HG03571 (cell line): Measurements from ENCODE around the gene KRR1.
"Not testable (repeated sequence)": the region's sequence is repeated elsewhere in the genome, so short reads cannot be mapped to it uniquely, and the experiment has no call there.

Experiments used
- ATAC-seq: cut with Tn5 transposase; IDR thresholded peaks from one replicate; pipeline ENCODE4 v1.9.1; 2021; ENCODE audit not compliant: unreplicated experiment

The KRR1 gene

DNA sequence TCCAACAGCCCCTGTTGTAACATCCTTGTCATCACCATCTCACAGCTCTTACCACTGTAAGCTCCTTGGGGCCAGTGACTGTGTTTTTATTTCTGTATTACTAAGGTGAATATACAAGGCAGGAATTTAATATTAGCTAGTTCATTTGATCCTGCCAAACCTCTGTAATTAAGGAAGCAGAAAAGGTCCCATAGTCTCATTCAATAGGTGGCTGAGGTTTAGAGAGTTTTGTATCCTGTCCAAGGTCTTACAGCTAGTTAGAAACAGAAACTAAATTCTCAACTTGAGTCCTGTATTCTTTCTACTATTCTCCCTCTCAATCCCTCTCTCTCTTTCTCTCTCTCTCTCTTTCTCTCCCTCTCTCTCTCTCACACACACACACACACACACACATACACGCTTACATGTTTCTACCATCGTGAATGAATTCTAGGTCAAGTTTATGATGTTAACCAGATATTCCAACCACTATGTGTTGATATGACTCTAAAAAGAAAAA lies 31.4 kb downstream of the KRR1 start:
- ATAC-seq: peak; percentile 35

GRCh38 chr12:75478116-75478794 lies 33.2 kb downstream of the KRR1 start:
- ATAC-seq: no peak

GRCh38 chr12:75477137-75477536 lies 34.3 kb downstream of the KRR1 start:
- ATAC-seq: no peak

- ATAC-seq: no peak
These were observed 35.3 kb downstream of the KRR1 start for GRCh38 chr12:75476071-75476470.

GRCh38 chr12:75474116-75474515 lies 37.3 kb downstream of the KRR1 start:
- ATAC-seq: no peak

GRCh38 chr12:75471902-75472890 lies 39.2 kb downstream of the KRR1 start:
- ATAC-seq: peak; percentile 41

DNA sequence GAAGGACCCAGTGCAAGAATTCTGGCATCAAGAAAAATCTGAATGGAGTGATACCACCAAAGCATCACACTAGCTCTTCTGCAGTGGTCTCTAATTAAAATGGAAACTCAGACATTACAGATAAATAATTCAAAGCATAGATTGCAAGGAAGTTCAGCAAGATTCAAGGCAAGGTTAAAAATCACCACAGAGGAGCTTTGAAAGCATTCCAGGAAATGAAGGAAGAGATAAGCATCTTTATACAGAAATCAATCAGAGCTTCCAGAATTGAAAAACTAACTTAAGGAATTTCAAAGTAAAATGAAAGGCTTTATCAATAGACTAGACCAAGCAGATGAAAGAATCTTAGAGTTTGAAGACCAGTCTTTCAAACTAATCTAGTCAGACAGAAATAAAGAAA lies 51.2 kb downstream of the KRR1 start:
- ATAC-seq: no peak

DNA sequence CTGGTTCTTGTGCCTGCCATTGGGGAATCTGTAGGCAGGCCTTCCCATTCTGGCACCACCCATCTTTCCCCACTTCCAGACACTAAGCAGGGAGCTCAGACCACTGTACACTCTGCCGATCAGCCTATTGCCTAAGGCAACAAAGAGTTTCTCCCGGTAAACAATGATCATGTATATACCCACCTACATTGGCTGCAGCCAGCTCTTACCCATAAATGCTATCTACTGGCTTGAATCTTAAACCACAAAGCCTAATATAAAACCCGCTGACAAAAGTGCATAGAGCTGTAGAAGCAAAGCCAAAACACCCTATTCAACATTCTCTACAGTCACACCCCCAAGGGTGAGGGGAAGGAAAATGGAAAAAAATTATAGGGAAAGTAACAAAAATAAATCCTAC lies 51.7 kb downstream of the KRR1 start:
- ATAC-seq: no peak

DNA sequence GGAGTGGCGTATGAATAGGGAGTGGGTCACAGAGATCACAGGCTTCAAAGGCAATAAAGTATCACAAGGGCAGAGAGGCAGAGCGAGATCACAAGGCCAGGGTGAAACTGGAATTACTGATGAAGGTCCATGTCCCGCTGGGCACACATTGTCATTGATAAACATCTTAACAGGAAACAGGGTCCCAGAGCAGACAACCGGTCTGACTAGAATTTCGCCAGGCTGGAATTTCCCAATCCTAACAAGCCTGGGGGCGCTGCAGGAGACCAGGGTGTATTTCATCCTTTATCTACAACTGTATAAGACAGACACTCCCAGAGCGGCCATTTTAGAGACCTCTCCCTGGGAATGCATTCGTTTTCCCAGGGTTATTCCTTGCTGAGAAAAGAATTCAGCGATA lies 53.5 kb downstream of the KRR1 start:
- not testable (repeated sequence) for ATAC-seq

GRCh38 chr12:75457191-75457590 lies 54.2 kb downstream of the KRR1 start:
- ATAC-seq: no peak

DNA sequence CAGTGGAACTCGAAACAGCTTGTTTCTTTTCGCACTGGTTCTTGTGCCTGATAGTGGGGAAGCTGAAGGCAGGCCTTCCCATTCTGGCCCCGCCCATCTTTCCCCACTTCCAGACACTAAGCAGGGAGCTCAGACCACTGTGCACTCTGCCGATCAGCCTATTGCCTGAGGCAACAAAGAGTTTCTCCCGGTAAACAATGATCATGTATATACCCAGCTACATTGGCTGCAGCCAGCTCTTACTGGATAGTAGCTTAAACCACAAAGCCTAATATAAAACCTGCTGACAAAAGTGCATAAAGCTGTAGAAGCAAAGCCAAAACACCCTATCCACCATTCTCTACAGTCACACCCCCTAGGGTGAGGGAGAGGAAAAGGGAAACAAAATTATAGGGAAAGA lies 55.6 kb downstream of the KRR1 start:
- no peak for ATAC-seq

- no peak for ATAC-seq
These were observed 58.6 kb downstream of the KRR1 start for GRCh38 chr12:75452675-75453330.

- ATAC-seq: no peak
These were observed 63.6 kb downstream of the KRR1 start for GRCh38 chr12:75447691-75448393.

GRCh38 chr12:75446857-75447256 lies 64.6 kb downstream of the KRR1 start:
- no peak for ATAC-seq

DNA sequence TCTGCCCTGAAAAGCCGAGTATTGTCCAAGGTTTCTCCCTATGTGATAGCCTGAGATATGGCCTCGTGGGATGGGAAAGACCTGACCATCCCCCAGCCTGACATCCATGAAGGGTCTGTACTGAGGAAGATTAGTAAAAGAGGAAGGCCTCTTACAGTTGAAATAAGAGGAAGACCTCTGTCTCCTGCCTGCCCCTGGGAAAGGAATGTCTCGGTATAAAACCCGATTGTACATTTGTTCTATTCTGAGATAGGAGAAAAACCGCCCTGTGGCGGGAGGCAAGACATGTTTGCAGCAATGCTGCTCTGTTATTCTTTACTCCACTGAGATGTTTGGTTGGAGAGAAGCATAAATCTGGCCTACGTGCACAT lies 66.3 kb downstream of the KRR1 start:
- not testable (repeated sequence) for ATAC-seq

DNA sequence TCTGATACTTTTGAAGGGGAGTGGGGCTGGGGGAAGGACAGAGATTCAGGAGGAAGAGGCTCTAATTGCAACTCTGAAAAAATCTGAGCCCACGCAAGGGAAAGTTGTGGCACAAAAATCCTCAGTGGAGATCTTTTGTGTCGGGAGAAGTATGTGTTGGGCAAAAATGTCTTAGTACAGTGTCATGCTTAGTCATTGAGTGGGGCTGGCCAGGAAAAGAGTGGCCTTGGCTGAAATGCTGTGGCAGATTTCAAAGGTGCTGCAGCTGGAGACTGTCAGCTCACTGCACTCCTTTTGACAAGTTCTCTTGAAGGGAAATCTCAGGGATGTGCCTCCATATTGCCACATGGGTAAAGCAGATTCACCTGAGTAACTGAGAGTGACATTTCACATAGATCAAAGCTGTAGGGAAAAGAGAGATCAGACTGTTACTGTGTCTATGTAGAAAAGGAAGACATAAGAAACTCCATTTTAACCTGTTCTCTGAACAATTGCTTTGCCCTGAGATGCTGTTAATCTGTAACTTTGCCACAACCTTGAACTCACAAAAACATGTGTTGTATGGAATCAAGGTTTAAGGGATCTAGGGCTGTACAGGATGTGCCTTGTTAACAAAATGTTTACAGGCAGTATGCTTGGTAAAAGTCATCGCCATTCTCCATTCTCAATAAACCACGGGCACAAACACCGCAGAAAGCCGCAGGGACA lies 66.8 kb downstream of the KRR1 start:
- no peak for ATAC-seq

DNA sequence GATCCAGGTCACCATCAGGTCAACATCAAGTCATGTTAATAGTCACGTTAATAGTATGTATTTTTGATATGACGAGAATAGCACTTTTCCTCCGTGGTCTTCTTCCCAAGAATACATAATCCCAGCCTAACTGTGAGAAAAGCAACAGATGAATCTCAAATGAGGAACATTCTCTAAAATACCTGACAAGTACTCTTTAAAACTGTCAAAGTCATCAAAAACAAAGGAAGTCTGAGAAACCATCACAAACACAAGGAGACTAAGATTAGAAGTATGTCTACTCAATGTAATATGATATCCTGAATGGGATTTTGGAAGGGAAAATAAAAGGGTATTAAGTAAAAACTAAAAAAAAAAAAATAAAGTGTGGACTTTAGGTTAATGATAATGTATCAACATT lies 67.7 kb downstream of the KRR1 start:
- no peak for ATAC-seq

DNA sequence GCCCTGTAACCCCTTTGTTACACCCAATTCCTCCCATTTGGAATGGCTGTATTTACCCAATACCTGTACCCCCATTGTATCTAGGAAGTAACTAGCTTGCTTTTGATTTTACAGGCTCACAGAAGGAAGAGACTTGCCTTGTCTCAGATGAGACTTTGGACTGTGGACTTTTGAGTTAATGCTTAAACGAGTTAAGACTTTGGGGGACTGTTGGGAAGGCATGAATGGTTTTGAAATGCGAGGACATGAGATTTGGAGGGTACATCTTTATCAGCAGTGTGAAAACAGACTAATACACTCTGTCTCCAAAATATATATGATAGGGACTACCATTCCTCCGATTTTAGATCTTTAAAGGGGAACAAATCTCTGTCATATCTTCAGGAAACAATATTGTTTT lies 69.0 kb downstream of the KRR1 start:
- not testable (repeated sequence) for ATAC-seq

GRCh38 chr12:75441687-75442449 lies 69.5 kb downstream of the KRR1 start:
- not testable (repeated sequence) for ATAC-seq
